NOMO-1 treated with dmso at 0.1 percent for 144 hours (cell line): ENCODE measurements around the gene ANKRD13C.
"Not testable (repeated sequence)": the region's sequence is repeated elsewhere in the genome, so short reads cannot be mapped to it uniquely, and the experiment has no call there.

Experiments used
- DNase-seq: peaks from one replicate; lab custom pipeline; 2025; ENCODE audit not compliant: unreplicated experiment; lab: John Stamatoyannopoulos, UW

Gene ANKRD13C

DNA sequence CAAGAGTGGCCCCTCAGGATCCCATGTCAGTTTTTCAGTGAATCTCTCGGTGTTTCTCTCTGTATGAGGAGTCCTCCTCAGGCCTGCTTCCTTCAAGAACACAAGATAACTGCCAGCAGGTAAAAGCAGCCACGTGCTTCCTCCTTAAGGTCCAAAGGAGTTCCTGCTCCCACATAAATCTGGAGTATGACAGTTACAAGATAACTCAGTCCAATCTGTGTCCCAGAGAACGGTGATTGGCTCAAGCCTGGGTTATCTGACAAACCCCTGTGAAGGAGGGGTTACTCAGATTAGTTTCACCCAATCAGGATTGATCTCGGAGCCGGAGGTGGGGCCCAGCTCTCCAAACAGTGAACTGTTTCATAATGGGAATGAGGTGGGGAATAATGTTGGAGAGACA, 5.8 kb upstream of the ANKRD13C start:
- DNase-seq: no peak

DNA sequence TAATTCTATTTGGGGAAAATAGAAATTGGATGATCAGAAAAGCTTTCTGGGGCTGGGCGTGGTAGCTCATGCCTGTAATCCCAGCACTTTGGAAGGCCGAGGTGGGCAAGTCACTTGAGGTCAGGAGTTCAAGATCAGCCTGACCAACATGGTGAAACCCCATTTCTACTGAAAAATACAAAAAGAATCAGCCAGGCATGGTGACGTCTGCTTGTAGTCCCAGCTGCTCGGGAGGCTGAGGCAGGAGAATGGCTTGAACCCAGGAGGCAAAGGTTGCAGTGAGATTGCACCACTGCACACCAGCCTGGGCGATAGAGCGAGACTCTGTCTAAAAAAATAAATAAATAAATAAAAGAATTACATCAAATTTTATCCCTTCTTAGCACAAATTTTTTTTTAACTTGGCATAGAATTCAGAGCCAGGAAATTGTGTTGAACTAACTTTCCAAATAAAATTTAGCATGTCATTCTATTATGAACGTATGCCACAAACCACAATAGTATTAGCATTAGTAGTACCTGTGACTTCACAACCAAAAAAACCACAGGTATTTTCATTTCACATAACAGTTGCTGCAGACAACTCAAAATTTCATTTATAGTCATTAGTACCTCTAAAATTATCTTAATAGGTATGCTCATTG, 4.5 kb upstream of the ANKRD13C start:
- no peak for DNase-seq

DNA sequence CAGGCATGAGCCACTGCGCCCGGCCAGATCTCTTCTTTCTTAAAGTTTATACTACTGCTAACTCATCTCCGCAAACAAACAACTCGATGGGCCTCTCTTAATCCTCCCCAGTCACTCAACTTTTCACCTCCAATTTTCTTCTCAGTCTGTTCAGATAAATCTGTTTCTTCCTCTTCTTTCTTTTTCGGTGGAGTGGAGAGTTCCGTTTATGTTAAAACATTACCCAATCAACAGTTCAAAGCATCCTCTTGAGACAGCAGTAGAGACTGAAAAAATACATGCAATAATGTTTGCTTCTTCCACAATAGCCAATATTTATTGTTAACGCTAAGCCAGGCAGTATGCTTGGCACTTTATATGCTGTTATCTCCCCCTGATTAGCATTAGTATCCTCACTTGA, 1.4 kb upstream of the ANKRD13C start:
- peak; percentile 68 for DNase-seq

DNA sequence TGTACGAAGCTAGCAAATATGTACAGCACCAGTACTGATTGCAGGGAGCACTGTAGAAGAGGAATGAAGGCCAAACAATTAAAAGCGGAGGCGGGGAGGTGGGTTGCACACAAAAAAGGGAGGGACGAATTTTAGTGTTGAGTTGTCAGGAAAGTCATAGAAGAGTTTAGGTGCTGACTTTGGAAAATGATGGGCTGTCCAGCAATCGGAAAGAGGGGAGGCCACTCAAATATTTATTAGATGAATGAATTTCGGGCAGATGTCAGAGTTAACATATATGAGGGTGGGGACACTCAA, 537 bp upstream of the ANKRD13C start:
- DNase-seq: no peak

DNA sequence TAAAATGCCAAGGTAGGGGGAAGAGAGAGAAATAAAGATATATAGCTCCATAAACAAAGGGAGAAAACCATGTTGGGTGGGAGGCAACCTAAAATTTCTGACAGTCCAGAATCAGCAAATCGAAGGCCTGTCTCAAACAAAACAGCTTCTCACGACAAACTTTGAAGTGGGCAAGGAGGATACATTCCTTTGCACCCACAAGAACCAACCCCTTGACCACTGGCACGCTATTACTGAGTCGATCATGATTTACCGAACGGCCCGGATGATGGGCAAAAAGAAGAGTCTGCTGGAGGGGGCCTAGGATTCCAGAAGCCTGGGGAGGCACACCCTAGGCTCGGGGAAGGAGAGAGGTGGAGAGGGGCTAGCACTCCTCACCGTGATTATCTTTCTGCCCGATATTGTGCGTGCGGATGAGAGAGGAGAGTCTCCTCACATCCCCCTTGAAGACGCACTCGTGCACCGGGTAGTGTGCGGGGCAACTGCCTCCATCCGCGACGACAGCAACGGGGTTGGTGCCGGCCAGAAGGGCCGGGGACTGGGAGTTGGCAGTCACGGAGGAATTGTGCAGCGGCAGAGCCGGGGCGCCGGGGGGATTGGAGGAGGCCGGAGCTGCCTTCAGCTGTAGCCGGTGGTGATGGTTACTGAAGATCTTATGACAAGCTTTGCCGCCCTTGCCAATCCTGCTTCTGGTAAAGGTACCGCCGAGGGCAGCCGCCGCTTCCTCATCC, 756 bp downstream of the ANKRD13C start:
- DNase-seq: peak; percentile 22

DNA sequence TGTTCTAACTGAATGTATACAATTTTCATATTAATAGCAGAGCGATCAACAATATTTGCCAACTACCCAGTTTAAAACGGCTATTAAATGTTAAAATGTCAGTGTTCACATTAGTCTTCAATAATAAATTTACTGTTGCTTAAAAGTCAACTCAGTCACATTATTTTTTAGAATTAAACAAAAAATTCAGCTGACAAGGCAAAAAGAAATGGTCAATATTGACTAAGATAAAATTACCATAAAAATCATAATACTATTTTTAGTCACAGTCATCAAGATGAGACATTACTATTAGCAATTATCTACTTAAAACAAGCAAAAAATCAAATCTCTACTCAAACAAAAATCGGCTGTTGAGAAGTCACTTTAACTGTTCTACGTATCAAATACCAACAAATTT, 1.5 kb downstream of the ANKRD13C start:
- no peak for DNase-seq

DNA sequence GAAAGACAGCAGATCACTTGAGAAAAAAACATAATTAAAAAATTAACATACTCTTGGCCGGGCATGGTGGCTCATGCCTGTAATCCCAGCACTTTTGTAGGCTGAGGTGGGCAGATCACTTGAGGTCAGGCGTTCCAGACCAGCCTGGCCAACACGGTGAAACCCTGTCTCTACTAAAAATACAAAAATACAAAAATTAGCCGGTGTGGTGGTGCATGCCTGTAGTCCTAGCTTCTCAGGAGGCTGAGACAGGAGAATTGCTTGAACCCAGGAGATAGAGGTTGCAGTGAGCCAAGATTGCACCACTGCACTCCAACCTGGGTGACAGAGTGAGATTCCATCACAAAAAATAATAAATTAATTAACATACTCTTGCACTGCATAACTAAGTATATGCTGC, 4.7 kb downstream of the ANKRD13C start:
- DNase-seq: not testable (repeated sequence)

DNA sequence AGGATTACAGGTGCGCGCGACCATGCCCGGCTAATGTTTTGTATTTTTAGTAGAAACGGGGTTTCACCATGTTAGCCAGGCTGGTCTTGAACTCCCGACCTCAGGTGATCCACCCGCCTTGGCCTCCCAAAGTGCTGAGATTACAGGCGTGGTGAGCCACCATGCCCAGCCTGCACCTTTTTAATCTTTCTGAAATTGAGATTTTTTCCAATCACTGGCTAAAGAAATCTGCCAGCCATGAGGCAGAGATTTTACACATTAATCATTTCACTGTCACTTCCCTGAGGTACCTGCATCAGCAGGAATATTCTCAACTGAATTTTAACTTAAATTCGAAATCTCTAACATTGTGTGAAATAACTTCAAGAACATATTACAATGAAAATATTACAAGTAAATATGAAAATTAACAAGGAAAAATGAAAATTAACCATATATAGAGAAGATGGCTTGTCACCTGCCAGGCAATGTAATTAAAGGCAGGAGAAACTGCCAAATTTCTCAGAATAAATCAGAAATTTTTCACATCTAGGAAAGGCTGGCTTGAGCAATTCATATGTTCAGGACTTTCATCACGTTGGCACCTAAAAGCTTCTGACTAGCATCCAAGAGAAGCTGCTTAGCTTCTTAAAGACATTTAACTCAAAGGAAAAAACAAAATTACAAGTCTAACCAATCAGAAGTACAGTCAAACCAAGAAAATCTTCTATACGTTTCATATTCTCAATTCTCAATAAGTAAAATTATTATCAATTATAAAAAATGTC, 5.9 kb downstream of the ANKRD13C start:
- no peak for DNase-seq

DNA sequence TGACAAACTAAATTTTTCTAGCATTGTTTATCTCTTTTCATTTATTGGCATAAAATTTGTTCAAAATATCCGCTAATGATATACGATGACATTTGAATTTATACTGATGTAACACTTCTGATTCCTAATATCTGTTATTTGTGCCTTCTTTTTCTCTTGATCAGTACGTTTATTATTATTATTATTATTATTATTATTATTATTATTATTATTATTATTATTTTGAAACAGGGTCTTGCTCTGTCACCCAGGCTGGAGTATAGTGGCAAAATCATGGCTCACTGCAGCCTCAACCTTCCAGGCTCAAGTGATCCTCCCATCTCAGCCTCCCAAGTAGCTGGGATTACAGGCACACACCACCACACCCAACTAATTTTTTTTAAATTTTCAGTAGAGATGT, 14.9 kb downstream of the ANKRD13C start:
- DNase-seq: not testable (repeated sequence)

DNA sequence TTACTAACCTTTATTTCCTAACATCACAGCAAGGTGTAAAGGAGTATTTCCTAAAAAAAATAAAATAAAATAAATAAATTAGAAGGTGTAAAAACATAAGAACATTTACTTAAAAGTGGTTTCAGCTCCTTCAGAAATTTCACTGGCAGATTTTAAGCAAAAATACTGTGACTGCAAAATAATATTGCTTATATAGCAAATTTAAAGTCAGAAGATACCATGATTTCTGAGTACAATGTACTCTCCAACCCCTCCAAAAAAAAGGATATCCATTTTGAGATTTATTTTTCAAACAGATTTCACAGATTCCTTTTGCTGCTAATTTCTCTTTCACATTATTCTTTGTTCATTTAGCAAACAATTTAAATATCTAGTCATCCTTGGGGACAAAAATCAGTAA, 18.5 kb downstream of the ANKRD13C start:
- DNase-seq: no peak

DNA sequence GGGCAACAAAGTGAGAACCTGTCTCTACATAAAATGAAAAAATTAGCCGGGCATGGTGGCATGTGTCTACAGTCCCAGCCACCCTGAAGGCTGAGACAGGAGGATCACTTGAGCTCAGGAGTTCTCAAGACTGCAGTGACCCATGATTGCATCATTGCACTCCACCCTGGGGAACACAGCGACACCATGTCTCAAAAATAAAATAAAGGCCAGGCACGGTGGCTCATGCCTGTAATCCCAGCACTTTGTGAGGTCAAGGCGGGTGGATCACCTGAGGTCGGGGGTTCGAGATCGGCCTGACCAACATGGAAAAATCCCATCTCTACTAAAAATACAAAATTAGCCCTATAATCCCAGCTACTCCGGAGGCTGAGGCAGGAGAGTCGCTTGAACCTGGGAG, 20.1 kb downstream of the ANKRD13C start:
- DNase-seq: no peak

DNA sequence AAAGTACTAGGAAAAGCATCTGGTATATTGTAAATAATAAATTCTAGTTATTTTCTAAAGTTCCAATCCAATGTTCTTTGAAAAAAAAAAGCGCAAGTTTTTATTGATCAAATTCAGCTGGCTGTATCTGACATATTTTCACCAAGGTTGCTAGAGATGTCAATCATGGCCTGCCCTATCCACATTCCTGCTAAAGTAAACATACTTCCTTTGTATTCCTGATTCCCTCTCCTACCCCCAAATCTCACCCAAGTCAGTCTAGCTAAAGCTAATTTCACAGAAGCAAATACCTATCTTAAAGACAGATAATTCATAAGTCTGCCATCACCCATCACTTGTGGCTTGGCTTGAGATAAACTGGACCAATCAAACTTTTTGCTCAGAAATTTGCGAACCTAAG, 21.3 kb downstream of the ANKRD13C start:
- no peak for DNase-seq

DNA sequence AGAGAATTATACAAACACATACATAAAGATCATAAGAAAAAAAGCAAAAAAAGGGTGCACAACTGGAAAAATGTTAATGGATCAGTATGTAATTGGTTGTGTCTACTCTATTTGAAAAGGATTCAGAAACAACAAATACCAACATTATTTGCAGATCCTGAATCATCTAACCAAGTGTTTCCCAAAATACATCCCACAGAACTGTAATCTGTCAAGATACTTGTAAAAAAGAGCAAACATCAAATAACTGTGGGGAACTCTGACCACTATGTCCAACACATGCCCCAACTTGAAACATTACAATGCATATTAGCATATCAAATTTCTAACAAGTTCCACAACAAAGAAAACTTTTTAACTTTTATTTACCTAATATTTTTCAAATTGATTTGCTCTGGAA, 22.6 kb downstream of the ANKRD13C start:
- DNase-seq: no peak

DNA sequence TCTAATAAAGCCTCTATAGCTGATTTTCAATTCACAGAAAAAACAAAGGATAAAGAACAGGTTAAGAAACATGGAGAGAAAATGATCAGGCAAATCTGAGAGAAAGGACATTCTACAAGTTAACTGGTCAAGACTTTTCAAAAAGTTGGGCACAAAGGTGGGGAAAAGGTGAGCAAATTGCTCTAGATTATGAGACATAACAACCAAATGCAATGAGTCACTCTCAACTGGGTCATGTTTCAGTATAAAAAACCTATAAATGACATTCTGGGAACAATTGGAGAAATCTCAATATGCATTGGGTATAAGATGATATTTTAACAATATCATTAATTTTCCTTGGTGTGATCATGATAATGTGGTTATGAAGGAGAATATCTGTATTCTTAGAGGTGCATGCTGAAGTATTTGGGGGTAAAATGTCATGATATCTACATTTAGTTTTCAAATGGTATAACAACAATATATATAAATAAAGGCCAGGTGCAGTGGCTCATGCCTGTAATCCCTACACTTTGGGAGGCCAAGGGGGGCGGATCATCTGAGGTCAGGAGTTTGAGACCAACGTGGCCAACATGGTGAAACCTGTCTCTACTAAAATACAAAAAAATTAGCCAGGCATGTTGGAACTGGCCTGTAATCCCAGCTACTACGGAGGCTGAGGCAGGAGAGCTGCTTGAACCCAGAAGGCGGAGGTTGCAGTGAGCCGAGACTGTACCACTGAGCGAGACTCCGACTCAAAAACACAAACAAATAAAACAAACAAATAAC, 27.0 kb downstream of the ANKRD13C start:
- DNase-seq: no peak

DNA sequence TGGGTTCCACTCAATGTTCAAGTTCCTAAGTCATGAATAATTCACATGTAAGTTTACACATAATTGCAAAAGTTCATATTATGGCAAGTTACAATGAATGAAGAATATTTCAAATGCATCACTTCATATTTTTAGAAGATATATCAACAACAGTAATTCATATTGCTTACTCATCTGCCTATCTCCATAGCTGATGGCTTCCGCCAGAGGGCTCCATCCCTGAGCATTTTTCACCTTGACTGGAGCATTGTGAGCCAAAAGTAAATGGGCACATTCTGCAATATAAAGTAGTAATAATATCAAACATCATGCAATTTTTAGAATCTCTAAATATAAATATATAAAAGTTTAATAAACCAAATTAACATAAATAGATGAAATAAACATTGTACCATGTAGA, 29.8 kb downstream of the ANKRD13C start:
- no peak for DNase-seq

DNA sequence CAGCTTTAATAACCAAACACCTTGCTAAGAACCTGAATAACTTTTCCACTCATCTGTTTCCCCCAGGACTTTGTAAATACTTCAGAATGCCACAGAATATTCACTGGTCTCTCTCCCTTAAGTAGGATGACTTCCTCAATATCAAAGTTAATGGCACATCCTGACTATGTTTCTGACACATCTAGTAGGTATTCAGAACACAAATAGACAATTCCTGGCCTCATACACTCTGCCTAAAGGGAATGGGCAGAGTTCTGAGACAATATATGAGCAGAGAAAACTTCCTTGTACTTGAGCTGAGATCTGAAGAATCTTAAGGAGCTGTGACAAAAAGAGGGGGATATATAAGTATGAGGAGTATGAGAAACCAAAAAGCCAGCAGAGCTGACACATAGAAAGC, 34.8 kb downstream of the ANKRD13C start:
- no peak for DNase-seq

DNA sequence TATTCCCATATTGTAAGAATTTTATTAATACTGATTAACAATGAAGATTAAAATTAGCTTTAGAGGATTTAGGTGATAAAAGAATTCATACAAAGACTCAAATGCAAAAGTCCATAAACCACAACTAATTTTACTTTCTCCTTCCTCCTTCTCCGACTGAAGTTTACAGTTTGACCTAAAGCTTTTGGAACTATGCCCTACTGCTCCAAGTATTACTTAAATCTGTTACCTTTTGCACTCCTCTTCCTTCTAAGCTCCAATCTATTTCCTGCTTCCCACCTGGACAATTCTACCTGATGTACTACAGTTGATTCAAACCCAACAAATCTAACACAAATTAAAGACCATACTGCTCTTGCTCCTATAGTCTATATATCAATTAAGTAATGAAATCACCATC, 36.3 kb downstream of the ANKRD13C start:
- no peak for DNase-seq

DNA sequence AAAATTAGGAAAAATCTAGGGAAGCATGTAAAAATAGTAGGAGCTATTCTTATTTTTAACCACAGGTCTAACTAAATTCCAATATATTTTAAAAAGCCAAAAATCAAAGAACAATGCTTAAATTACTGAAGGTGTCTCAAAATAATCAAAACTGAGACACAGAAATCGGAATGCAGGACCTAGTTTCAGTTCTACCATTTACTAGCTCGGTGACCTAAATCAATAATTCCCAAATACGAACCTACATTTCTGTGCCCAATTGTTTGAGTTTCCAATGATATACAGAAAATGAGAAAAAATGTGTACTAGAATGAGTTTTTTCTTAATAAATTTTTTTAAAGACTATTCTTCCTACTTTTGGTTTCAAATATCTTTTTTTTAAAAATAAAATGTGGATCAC, 37.4 kb downstream of the ANKRD13C start:
- no peak for DNase-seq

DNA sequence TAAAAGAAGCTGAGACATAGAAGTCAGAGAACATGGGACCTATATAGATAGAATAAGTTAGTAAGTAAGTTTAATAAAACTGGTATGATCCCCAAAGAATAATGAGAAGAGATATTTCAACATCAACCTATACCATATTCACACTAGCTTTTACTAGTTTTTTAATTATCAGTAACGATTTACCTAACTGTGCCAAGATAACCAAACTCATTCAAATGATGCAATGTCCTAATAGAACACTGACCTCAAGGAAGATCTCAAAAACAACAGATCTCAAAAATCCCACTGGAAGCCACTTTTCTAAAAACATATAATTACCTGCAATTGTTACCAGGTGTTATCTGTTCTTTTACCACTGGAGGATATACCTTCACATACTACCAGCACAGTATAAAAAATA, 38.7 kb downstream of the ANKRD13C start:
- DNase-seq: no peak

DNA sequence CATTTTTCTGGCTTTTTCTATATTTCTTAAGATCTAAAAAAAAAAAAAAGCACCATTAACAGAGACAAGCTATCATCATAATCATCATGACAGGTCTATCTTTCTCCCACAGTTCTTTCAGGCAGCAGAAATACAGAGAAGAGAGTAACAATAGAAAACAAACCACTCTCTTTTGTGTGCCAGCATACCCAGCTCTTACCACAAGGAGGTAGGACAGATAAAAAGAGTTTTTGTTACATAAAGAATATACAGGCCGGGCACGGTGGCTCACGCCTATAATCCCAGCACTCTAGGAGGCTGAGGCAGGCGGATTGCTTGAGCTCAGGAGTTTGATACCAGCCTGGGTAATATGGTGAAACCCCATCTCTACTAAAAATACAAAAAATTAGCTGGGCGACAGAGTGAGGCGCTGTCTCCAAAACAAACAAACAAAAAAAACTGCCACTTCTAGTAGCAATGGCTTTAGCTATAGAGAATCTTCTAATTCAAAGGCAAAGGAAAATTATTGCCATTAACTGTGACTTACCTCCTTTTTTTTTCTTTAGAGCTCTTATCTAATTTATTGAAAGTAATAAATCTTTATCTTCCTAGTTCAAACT, 39.7 kb downstream of the ANKRD13C start:
- DNase-seq: no peak

DNA sequence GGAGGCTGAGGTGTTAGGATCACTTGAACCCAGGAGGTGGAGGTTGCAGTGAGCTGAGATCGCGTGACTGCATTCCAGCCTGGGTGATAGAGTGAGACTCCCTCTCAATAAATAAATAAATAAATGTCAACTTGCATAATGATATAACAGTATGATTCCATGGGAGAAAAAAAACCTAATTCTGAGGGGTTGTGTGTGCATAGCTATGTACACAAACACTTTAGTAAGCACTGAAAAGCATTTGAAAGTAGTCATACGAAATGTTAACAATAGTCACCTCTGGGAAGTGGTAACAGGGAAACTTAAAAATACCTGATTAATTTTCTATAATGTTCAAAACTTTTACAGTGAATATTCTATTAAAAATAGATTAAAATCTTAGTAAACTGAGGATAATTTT, 43.2 kb downstream of the ANKRD13C start:
- no peak for DNase-seq
